ENCODE results near the gene CKAP2L.
"Not testable (repeated sequence)": the region's sequence is repeated elsewhere in the genome, so short reads cannot be mapped to it uniquely, and the experiment has no call there.

Gene CKAP2L

GRCh38 chr2:112724591-112725525 is 39.6 kb downstream of the CKAP2L start:
- DNase-seq: no peak

- no peak for DNase-seq
Observed at GRCh38 chr2:112723995-112724394, 40.4 kb downstream of the CKAP2L start.

- DNase-seq: no peak
Observed at GRCh38 chr2:112723547-112723940, 40.9 kb downstream of the CKAP2L start.

GRCh38 chr2:112722816-112723546 is 41.4 kb downstream of the CKAP2L start:
- DNase-seq: no peak

GRCh38 chr2:112721819-112722522 is 42.4 kb downstream of the CKAP2L start:
- no peak for DNase-seq

GRCh38 chr2:112720785-112721184 is 43.6 kb downstream of the CKAP2L start, which contains the start of gene NT5DC4:
NT5DC4 (plus strand) TSS chr2:112721020; CDS start chr2:112721080, 60 bp downstream.
- no peak for DNase-seq

- no peak for DNase-seq
Observed at GRCh38 chr2:112718863-112719370, 45.5 kb downstream of the CKAP2L start.

GRCh38 chr2:112716826-112717352 is 47.5 kb downstream of the CKAP2L start:
- DNase-seq: not testable (repeated sequence)

GRCh38 chr2:112716094-112716493 is 48.3 kb downstream of the CKAP2L start:
- not testable (repeated sequence) for DNase-seq

- no peak for DNase-seq
Observed at GRCh38 chr2:112714836-112715631, 49.4 kb downstream of the CKAP2L start.

GRCh38 chr2:112714331-112714730 is 50.1 kb downstream of the CKAP2L start:
- no peak for DNase-seq

- no peak for DNase-seq
Observed at GRCh38 chr2:112713926-112714325, 50.5 kb downstream of the CKAP2L start.

- DNase-seq: no peak
Observed at GRCh38 chr2:112713585-112713925, 50.9 kb downstream of the CKAP2L start.

- DNase-seq: peak; percentile 43
Observed at GRCh38 chr2:112712903-112713584, 51.4 kb downstream of the CKAP2L start.

- DNase-seq: no peak
Observed at GRCh38 chr2:112712465-112712864, 51.9 kb downstream of the CKAP2L start.

- DNase-seq: no peak
Observed at GRCh38 chr2:112710956-112711750, 53.3 kb downstream of the CKAP2L start.

GRCh38 chr2:112709703-112710102 is 54.7 kb downstream of the CKAP2L start:
- DNase-seq: no peak

GRCh38 chr2:112708968-112709367 is 55.4 kb downstream of the CKAP2L start:
- DNase-seq: no peak

GRCh38 chr2:112706947-112707346 is 57.5 kb downstream of the CKAP2L start:
- not testable (repeated sequence) for DNase-seq

GRCh38 chr2:112706170-112706664 is 58.2 kb downstream of the CKAP2L start:
- no peak for DNase-seq

All from stimulated activated CD4-positive, alpha-beta T cell treated with anti-CD3 and anti-CD28 coated beads, Interleukin-4, amount 100 ng/mL, for 1 hour (primary cell).